ENCODE results near the gene BLACAT1. TPM values are rescaled to one million over a fixed set of nuclear protein-coding genes. Genes with fewer than 3 reads are reported as not detected.

The BLACAT1 gene
- total RNA-seq, 1 experiment from 2014 or later = 9.8 TPM

- TF ChIP-seq TP53 (CRISPR knock-in tag; IDR thresholded peaks at IDR 0.05) = no peak
- TF ChIP-seq SOX15 (CRISPR knock-in tag; IDR thresholded peaks at IDR 0.05) = no peak
- TF ChIP-seq ERG (CRISPR knock-in tag; IDR thresholded peaks at IDR 0.05) = no peak
- TF ChIP-seq ZSCAN18 (CRISPR knock-in tag; IDR thresholded peaks at IDR 0.05) = no peak
- no peak for TF ChIP-seq OVOL2 (CRISPR knock-in tag; IDR thresholded peaks at IDR 0.05; ENCODE audit: borderline replicate concordance)
- TF ChIP-seq ZNF423 (CRISPR knock-in tag; IDR thresholded peaks at IDR 0.05) = no peak
Observed at GRCh38 chr1:205454903-205455335, 926 bp downstream of the BLACAT1 start (continued).

- no peaks in the 10 kb centered on the region for H3K36me3 Mint-ChIP-seq
- ChIA-PET CTCF (interaction anchor here (1.4 to 12.4 kb wide), 5 partner anchors 12 to 118 kb away, joined by 3 to 205 read pairs (median 9); no protein-coding TSS in a partner anchor), POLR2A (interaction anchor here (4.5 kb wide), 1 partner anchor 9 kb away, joined by 48 read pairs; no protein-coding TSS in a partner anchor)
- H3K4me1 Mint-ChIP-seq = peaks cover 72% of the 10 kb centered on the region
- H3K4me3 Mint-ChIP-seq = no peak overlapping the region; the same call in 1 of the 2 replicates
- TF ChIP-seq ELF4 (CRISPR knock-in tag; IDR thresholded peaks at IDR 0.05; ENCODE audit: low read depth) (no peak), ZNF317 (CRISPR knock-in tag; IDR thresholded peaks at IDR 0.05; ENCODE audit: borderline replicate concordance, low read depth) (no peak), USF1 (CRISPR knock-in tag; IDR thresholded peaks at IDR 0.05) (no peak), ZNF396 (CRISPR knock-in tag; IDR thresholded peaks at IDR 0.05; ENCODE audit: borderline replicate concordance) (no peak), ERG (CRISPR knock-in tag; IDR thresholded peaks at IDR 0.05) (no peak), NFE2L1 (CRISPR knock-in tag; IDR thresholded peaks at IDR 0.05) (no peak), NR1H2 (CRISPR knock-in tag; IDR thresholded peaks at IDR 0.05) (no peak), ATF2 (CRISPR knock-in tag; IDR thresholded peaks at IDR 0.05; ENCODE audit: borderline replicate concordance, low read depth) (no peak), CREM (CRISPR knock-in tag; IDR thresholded peaks at IDR 0.05) (no peak), GABPB1 (CRISPR knock-in tag; IDR thresholded peaks at IDR 0.05) (no peak), FOXK1 (CRISPR knock-in tag; IDR thresholded peaks at IDR 0.05) (no peak), ZSCAN18 (CRISPR knock-in tag; IDR thresholded peaks at IDR 0.05) (no peak), NFYB (CRISPR knock-in tag; conservative IDR thresholded peaks at IDR 0.05; ENCODE audit: low read depth) (no peak), ZBTB43 (CRISPR knock-in tag; IDR thresholded peaks at IDR 0.05) (no peak), CREB1 (CRISPR knock-in tag; IDR thresholded peaks at IDR 0.05) (no peak), IRF2 (CRISPR knock-in tag; IDR thresholded peaks at IDR 0.05; ENCODE audit: borderline replicate concordance, low read depth) (no peak), MYBL2 (CRISPR knock-in tag; IDR thresholded peaks at IDR 0.05) (no peak), ATF6 (CRISPR knock-in tag; IDR thresholded peaks at IDR 0.05) (no peak), MAX (CRISPR knock-in tag; IDR thresholded peaks at IDR 0.05) (no peak)
- no peaks in the 10 kb centered on the region for H3K9me3 Mint-ChIP-seq
- ATAC-seq = no peak
- DNase-seq (ENCODE audit: low spot score) = no peak
- peaks cover 13% of the 10 kb centered on the region for H3K27me3 Mint-ChIP-seq (ENCODE audit: low read depth)
- H3K27ac Mint-ChIP-seq = no peak overlapping the region
Observed at GRCh38 chr1:205453466-205453865, 2.4 kb downstream of the BLACAT1 start.

Measured in WTC11 (cell line).